Superior temporal gyrus (tissue), 1 donor: ENCODE results near the gene VNN1.
A peak's percentile ranks its signal among the peaks of the same experiment; 100 is the strongest.
"Not testable (repeated sequence)": the region's sequence is repeated elsewhere in the genome, so short reads cannot be mapped to it uniquely, and the experiment has no call there.

ENCODE experiments used
- DNase-seq: peaks from one replicate; pipeline ENCODE4 v3.0.0-alpha.2; 2016; ENCODE audit errors: extremely low spot score

The VNN1 gene

DNA sequence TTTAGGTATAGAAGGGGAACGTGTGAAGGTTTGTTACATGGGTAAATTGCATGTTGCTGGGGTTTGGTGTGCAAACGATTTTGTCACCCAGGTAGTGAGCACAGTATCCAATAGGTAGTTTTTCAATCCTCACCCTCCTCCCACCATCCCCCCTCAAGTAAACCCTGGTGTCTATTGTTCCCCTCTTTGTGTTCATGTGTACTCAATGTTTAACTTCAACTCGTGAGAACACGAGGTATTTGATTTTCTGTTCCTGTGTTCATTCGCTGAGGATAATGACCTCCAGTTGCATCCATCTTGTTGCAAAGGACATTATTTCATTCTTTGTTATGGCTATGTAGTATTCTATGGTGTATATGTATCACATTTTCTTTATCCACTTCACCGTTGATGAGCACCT is 11.6 kb upstream of the VNN1 start:
- DNase-seq, result no peak

DNA sequence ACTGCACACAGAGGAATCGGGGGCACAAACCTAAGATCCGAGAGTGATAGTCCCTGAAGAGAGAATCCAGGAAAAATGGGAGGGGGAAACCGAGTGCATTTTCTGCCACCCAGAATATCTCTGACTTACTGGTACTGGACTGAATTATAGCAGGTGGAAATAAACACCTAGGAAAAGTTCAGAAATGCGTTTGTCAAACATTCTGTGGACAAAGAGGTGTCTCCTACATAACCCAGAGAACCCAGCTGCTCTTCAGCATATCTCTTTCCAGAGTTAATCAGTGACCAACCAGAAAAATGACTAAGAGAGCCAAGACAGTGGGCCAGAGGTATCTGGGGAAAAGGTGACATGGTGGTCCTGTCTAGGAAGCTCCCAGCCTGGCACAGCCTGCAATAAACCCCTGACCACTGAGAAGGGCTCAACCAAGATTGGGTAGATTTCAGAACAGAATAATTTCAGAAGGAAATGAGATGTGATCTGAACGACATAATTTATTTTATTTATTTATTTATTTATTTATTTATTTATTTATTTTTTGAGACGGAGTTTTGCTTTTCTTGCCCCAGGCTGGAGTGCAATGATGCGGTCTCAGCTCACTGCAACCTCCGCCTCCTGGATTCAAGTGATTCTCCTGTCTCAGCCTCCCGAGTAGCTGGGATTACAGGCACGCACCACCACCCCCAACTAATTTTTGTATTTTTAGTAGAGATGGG is 6.0 kb upstream of the VNN1 start:
- no peak for DNase-seq

- no peak for DNase-seq
Measured at GRCh38 chr6:132715881-132716637, 2.2 kb upstream of the VNN1 start.

GRCh38 chr6:132715204-132715603 is 1.3 kb upstream of the VNN1 start:
- DNase-seq, result peak; percentile 81

DNA sequence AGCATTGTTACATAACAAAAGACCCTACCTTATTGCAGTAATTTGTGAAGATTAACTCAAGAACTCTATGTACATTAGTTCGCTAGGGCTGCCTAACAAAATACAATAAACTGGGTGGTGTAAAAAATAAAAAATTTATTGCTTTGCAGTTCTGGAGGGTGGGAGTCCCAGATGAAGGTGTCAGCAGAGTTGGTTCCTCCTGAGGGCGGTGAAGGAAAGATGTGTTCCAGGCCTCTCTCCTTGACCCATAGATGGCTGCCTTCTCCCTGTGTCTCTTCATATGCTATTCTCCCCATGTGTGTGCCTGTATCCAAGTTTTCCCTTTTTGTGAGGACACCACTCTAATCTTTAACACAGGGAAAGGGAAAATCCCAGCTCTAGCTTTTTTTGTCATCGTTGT is 305 bp upstream of the VNN1 start:
- DNase-seq, result no peak

DNA sequence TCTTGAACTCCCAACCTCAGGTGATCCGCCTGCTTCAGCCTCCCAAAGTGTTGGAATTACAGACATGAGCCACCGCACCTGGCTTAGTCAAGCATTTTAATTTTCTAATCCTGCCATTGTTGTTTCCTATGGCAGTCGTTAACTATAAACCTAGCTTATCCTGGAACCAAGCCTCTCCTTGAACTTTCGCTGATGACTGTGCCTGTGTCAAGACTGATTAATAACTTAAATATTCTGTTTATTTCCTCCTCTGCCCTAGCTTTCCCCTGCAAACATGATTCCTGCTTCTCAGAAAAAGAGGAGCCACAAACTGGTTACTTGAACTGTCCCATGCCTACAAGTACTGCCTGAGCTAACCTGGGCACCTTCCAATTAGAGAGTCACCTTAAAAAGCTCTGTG is 1.5 kb downstream of the VNN1 start:
- no peak for DNase-seq

GRCh38 chr6:132708771-132709170 is 5.1 kb downstream of the VNN1 start:
- no peak for DNase-seq

GRCh38 chr6:132708002-132708401 is 5.9 kb downstream of the VNN1 start:
- no peak for DNase-seq

DNA sequence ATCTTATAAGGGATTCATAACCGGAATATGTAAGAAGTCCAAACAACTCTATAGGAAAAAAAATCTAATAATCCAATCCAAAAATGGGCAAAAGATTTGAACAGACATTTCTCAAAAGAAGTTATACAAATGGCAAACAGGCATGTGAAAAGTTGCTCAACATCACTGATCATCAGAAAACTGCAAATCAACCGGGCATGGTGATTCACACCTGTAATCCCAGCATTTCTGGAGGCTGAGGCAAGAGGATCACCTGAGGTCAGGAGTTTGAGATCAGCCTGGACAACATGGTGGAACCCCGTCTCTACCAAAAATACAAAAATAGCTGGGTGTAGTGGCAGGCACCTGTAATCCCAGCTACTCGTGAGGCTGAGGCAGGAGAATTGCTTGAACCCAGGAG is 7.1 kb downstream of the VNN1 start:
- DNase-seq, result not testable (repeated sequence)

- no peak for DNase-seq
Measured at GRCh38 chr6:132703936-132704335, 9.9 kb downstream of the VNN1 start.

GRCh38 chr6:132698608-132699007 is 15.2 kb downstream of the VNN1 start:
- DNase-seq, result no peak

DNA sequence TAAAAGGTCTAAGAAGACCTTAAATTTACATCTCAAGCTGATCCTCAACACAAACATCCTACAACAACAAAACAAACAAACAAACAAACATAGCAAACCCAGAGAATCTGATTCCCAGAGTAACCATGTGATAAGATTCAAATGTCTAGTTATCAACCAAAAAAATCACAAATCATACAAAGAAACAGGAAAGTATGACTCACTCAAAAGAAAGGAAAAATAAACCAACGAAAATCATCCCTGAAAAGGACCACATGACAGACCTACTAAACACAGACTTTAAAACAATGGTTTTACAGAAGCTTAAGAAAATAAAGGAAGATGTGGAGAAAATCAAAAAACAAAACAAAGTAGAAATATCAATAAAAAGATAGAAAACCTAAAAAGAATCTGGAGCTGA is 18.1 kb downstream of the VNN1 start:
- no peak for DNase-seq

DNA sequence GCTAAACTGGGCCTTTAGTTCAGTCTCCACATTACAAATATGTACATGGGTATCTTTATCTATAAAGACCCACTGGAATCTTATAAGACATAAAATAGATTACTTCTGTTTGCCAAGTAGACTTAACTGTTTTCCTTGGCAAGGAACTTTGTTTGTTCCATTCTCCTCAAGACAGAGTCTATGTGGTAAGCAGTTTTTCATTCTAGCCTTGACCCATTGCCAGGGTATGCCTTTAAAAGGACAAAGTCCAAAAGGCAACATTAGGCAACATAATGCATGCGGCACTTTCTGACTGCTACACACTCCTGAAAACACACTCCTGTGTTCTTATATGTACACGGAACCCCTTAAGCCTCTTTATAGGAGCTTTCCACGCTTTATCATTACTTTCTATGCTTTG is 20.4 kb downstream of the VNN1 start:
- DNase-seq, result no peak

DNA sequence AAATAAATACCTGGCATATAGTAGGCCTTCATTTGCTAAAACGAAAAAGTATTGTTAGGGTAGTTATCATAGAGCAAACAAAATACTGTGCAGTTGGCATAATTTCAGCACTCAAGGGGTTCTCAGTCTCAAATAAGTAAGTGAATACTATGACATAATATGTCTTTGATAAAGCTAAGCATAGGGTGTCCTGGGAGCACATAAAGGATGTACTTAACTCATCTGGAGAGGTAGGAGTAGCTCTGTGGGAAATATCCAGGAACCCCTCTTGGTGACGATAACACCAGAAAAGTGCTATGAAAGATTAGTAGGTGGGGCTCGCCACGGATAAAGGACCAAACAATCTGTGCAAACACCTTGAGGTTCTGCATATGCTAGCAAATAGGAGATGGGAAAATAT is 23.2 kb downstream of the VNN1 start:
- no peak for DNase-seq

DNA sequence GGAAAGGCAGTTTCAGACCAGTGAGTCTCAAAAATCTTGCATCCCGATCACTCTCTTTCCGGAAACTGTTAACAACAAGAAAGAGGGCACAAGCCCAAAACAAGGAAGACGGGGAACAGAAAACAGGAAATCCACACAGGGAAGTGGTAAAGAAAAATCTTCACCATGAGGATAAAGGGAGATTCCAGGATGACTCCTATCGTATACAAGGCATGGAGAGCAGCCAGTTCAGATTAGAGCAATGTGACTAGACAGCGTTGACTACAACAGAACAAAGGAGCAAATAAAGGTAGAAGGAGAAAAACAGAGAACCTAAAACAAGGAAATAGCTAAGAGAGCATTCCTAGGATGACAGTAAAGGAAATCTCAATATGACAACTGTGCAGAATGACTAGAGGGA is 26.5 kb downstream of the VNN1 start:
- no peak for DNase-seq

- no peak for DNase-seq
Measured at GRCh38 chr6:132686531-132686930, 27.3 kb downstream of the VNN1 start.

GRCh38 chr6:132685009-132685408 is 28.8 kb downstream of the VNN1 start:
- DNase-seq, result no peak

GRCh38 chr6:132684272-132684671 is 29.6 kb downstream of the VNN1 start:
- no peak for DNase-seq

DNA sequence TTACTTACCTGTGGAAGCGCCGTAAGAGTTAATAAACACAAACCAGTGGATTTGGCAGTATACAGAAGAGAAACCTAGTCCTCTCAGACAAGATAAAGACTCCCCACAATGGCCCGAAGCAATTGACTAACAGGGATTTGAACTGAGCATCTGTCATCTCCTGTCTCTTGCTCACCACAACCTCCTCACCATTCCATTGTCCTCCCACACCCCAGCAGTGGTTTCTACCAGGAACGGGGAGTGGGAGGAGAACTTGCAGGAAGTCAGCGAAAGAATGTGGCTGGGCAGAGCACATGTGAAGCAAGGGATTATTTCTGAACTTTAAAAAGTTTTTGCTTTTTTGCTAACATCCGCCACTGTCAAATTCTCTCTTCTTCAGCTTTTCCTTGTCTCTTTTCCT is 30.3 kb downstream of the VNN1 start:
- no peak for DNase-seq

- not testable (repeated sequence) for DNase-seq
Measured at GRCh38 chr6:132679094-132679493, 34.8 kb downstream of the VNN1 start.

DNA sequence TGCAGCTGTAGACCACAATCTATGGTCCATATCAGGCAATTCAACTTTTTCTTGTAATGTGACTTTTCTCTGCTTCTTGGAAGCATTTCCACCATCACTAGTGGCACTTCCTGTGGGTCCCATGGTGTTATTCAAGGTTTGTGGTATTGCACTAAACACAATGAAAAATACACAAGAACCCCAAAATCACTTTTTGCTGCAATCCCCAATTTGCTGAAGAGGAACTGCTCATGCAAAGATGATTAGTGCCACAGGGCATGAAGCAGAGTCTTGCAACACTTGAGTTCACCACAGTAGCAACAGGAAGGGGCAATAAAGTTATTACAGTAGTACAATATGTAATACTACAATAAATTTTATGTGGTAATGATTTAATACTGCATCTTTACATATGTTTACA is 38.1 kb downstream of the VNN1 start:
- no peak for DNase-seq

DNA sequence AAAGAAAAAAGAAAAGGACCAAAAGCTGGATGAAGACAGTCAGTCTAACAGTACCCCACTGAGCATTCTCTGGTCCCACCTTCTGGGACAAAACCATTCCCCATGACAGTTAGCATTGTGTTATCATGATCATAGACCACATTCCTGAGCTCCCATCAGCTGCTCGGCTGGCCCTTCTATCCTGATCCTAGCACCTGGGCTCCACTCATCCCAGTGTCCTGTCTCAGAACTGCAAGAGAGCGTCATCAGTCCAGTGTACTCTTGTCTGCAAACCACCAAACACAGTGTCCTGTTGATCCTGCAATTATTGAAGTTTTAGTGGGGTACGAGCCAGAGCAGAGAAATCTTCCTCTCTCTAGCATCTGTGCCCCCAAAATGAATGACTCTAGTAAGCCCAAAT is 38.9 kb downstream of the VNN1 start:
- DNase-seq, result no peak

- DNase-seq, result no peak
Measured at GRCh38 chr6:132673376-132674094, 40.3 kb downstream of the VNN1 start.
